NCI-H2196 (cell line): ENCODE measurements around the gene EEF1E1.
A peak's percentile ranks its signal among the peaks of the same experiment; 100 is the strongest.
"Not testable (repeated sequence)": the region's sequence is repeated elsewhere in the genome, so short reads cannot be mapped to it uniquely, and the experiment has no call there.

Source experiments
- DNase-seq: peaks from one replicate; lab custom pipeline; 2025; ENCODE audit not compliant: unreplicated experiment; lab: John Stamatoyannopoulos, UW

The EEF1E1 gene

DNA sequence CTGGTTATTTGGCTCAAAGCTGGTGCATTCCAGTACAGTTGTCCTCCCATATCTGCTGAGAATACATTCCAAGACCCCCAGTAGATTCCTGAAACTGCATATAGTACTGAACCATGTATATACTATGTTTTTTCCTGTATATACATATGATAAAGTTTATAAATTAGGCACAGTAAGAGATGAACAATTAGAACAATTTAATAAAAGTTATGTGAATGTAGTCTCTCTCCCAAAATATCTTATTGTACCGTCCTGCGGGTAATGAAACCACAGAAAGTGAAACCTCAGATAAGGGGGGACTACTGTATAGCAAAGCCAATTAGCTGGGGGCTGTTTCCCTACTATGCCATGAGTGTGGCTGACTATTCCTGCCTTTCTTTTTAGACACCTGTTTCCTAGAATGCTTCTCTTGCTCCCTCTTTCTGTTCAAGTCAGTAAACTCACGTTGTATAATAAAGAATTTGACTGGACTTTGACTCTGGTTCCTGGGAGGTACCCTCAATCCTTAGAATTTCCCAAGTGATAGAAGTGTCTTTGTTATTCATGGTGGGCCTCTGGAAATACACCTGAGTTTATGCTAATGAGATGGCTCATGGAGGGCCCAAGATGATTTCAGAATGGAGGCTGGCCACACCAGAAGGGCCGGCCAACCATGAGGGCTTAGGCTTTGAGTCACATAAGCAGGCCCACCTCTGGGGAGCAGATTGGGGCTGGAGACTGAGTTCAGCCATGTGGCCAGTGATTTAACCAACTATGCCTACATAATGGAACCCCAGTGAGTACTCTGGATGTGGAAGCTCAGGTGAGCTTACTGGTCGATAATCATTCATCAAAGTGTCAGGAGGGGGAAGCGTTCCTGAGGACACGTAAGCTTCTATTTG, 37.5 kb downstream of the EEF1E1 start:
- DNase-seq = no peak

DNA sequence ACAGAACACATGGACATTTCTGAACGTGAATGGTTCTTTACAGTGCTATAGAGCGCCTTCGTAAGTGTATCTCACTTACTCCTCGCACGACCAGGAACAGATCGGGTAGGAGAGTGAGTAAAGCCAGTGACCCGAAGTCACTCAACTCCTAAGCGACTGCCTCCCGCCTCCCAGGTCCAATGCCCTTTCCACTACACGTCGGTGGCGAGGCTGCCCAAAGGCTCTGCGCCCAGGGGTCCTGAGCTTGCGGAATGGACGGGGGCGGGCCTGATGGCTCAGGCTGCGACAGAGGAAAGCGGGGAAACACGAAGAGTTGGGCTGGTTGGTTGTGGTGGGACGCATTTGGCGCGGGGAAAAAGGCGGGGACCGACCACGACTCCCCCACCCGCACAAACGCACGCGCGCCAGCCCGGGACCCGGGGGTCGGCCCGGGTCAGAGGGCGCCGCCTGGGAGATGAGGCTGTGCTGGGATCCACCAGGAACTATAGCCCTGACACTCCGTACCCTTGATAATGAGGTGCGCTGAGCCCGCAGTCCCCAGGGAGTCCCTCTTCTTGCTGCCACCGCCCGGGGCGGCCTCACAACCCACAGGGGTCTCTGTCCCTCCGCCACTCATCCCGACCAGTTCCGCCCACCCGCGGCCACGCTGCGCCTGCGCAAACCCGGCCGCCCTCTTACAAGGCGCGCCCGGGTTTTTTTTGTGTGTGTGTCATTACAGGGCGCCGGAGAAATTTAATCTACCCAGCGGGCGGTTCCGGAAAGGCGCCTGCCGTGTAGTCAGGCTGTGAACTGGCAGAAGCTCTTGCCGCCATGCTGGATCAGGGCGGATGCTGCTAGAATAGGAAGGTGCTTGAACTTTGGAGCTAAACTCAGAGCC, 38.3 kb downstream of the EEF1E1 start, which contains the start of gene BLOC1S5:
Gene BLOC1S5, minus strand, starts transcription at position 629 of the 877 bp plus-strand sequence. Its CDS starts 13 bp downstream, at position 616.
- peak; percentile 96 for DNase-seq

DNA sequence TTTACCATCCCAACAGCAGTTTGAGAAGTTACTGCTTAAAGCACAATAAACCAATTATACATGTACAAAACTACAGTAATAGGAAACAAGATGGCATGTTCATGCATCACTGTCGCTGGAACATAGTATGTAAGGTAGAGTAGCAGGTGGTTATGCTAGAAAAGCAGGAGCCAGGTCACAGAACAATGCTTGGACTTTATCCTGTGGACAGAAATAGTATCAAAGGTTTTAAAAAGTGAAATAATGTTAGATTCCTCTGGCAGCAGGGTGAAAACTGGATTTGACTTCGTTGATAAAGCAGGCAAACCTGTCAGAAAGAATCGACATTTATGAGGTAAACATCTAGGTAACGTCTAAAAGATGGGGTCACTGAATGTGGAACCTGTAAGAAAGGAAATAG, 40.6 kb downstream of the EEF1E1 start:
- no peak for DNase-seq

DNA sequence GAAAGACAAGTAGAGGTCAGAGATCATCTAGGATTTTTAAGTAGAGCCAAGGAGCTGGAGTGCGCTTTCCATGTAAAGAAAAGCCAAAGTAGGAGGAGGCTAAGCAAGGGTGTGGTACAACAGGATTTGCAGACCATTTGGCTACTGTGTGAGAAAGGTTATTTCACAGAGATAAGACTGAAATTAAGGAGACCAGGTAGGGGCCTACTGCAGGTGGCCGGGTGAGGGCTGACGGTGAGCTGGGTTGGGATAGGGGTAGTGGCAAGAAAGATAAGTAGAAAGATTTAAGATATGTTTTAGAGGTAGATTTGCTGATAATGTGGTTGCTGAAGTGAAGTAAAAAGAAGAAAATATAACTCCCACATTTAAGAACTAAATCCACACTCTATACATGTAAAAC, 42.0 kb downstream of the EEF1E1 start:
- no peak for DNase-seq

DNA sequence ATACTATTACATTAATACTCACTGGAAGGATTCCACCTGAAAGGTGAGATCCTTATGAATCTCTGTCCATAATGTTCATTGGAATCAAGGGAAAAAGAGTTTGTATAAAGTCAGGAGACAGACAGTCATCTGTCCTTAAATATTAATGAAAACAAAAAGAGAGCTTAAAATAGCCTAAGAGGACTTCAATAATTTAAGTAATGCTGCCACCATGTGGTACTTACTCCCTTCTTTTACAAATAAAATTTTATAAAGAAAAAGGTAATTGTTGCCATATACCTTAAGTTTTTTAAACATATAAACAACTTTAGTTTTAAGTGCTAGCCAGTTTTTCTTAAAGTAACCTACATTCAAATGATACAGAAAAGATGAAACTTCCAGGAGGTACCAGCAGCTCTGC, 43.2 kb downstream of the EEF1E1 start:
- no peak for DNase-seq

DNA sequence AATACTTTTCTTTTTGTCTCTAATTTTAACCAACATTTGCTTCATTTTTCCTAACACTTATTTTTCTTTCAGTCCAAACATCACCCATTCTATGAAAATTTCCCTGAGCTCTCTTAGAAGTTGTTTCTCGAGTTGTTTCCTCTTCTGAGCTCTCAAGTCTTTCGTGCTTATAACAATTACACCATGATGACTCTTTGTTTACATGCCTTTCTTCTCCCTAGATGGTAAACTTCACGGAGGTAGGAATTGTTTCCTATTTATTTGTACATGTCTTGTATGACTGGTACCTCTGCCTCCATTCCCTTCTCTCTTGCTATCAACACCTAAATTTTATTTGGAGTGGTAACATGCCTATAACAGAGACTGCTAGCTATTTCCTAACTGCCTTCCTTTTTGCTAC, 44.6 kb downstream of the EEF1E1 start:
- no peak for DNase-seq

DNA sequence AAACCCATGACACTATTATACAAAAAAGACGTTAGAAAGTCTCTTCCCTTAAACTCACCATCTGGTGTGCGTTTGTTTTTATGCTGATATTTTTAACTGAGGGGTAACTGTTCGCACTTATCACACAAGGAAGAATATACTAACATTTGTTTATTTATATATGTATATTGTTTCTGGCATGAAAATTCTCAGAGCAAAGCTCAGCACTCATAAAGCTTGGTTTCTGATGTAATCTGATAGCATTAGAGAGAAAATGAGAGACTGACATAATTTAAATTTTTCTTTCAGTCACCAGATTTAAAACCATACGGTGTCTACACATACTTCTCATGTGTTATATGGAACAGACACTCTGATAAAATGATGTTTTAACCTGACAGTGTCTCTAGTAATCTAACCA, 45.1 kb downstream of the EEF1E1 start:
- no peak for DNase-seq

DNA sequence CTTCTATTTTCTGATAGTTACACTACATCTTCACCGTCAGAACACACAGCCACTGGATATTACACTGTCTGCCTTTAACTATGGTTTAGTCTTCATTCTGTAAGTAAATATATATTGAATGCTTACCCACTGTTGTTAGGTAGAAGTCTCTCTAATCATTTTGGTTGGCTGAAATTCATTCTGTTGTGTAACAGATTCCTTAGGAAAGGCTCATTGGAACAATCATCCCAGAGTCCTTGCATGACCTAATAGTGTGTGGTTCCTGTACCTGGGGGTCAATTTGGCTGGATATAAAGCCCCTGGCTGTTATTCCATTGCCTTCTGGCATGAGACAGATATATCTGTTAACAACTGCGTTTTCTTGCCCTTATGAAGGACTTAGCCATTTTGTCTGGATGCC, 48.1 kb downstream of the EEF1E1 start:
- DNase-seq = no peak

DNA sequence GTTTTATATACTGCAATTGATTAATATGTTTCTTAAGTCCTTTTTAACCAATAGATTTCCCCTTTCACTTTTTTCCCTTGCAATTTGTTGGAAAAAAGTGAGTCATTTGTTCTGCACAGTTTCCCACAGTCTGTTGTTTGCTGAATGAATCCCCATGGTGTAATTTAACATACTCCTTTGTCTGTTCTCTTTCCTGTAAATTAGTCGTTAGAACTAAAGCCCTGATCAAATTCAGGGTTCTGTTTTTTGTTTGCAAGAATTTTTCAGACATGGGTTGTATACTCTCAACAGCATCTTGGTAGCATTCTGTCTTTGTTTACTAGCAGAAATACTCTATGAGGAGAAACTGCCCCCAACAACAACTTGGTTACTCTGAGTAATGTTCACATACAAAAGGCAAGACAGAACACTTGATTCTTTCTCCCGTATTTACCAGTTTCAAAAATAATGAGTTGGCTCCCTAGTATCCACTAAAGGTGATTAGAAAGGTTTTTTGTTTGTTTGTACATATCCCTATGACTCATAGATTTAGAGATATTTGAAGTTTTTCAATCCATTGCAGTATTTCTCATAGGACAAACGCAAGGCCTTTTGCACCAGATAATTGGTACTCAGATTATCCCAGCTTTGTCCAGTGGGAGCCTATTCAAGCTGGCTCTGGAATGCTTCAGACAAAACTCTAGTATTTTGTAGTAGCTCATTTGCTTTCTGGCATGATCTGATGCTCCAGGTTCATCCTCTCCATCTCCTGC, 54.6 kb downstream of the EEF1E1 start:
- DNase-seq = no peak

DNA sequence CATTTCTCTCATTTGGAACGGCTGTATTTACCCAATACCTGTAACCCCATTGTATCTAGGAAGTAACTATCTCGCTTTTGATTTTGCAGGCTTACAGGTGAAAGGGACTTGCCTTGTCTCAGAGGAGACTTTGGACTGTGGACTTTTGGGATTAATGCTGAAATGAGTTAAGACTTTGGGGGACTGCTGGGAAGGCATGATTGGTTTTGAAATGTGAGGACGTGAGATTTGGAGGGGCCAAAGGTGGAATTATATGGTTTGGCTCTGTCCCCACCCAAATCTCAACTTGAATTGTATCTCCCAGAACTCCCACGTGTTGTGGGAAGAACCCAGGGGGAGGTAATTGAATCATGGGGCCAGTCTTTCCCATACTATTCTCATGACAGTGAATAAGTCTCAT, 56.6 kb downstream of the EEF1E1 start:
- not testable (repeated sequence) for DNase-seq

DNA sequence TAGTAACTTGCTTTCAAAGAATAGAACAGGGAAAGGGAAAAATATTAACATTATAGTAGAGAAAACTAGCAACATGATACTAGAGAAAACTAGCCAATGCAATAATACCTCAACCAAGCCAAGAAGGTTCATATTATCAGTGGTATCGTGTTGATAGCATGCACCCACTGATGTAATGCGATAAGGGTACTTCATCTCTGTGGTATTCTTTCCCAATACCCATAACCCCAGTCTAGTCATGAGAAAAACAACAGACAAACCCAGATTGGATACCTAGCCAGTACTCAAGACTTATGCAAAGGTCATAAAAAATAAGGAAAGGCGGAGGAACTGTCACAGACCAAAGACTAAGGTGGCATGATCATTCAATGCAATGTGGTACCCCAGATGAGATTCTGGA, 59.1 kb downstream of the EEF1E1 start:
- no peak for DNase-seq

DNA sequence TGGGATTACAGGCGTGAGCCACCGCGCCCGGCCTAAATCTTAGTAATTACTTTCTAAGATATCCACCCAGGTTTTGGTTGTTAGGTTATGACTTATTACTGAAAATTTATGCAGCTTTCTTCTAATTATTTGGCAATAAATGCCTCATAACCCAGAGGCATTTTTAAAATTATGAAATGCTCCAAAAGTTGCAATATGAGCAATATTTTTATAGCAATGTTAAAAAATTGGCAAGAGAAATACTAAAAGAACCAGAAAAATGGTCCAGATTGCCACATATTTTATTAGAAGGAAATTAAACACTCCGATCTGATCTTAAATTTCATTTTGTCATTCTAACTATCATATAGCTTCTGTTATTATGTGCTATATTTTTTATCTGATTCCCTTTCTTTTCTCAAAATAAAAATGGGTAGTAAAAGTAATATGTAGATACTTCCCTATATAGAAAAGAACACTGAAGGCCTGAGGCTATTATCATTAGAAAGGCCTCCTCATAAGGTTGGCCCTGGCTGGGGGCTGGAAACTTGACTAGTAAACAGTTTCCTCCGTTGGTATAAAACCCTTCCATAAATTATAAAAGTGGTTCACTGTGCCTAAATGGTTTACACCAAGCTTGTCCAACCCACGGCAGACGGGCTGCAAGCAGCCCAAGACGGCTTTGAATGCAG, 60.3 kb downstream of the EEF1E1 start:
- no peak for DNase-seq

DNA sequence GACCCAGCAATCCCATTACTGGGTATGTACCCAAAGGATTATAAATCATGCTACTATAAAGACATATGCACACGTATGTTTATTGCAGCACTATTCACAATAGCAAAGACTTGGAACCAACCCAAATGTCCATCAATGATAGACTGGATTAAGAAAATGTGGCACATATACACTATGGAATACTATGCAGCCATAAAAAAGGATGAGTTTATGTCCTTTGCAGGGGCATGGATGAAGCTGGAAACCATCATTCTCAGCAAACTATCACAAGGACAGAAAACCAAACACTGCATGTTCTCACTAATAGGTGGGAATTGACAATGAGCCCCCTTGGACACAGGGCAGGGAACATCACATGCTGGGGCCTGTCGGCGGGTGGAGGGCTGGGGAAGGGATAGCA, 68.2 kb downstream of the EEF1E1 start:
- DNase-seq = not testable (repeated sequence)

DNA sequence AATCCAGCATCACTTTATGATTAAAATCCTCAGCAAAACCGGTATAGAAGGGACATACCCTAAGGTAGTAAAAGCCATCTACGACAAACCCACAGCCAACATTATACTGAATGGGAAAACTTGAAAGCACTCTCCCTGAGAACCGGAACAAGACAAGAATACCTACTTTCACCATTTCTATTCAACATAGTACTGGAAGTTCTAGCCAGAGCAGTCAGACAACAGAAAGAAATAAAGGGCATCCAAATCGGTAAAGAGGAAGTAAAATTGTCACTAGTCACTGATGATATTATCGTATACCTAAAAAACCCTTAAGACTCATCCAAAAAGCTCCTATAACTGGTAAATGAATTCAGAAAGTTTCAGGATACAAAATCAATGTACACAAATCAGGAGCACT, 71.4 kb downstream of the EEF1E1 start:
- DNase-seq = no peak
